H1 (cell line): ENCODE results near the gene EPHB1. TPM values are rescaled to one million over a fixed set of nuclear protein-coding genes. Genes with fewer than 3 reads are reported as not detected.

ENCODE experiments used
- CTCF ChIA-PET: fragments of 300-600 bp; sonication (Branson Sonifier 250); formaldehyde crosslinking; loops from one replicate; lab custom pipeline; 2021; ENCODE audit not compliant: partially characterized antibody; lab: Charles Lee
- POLR2A ChIA-PET: fragments of 300-600 bp; sonication (Branson Sonifier 250); formaldehyde crosslinking; loops from one replicate; lab custom pipeline; 2021; ENCODE audit warnings: inconsistent platforms; ENCODE audit not compliant: partially characterized antibody; lab: Charles Lee
- DNase-seq, 2 experiments: peaks; one replicate each; pipeline versions ENCODE4 v3.0.0 to v3.0.0-alpha.2; 2010 to 2022; ENCODE audit warnings: low spot score in 2 of 2, low read depth in 1 of 2, mixed read lengths in 1 of 2
- FAIRE-seq: peaks from 2 replicates; lab custom pipeline; 2011; peaks lifted over from hg19 to GRCh38; lab: Jason Lieb, UNC
- H2AFZ ChIP-seq: 2 replicates; pipeline ENCODE4 v1.8.1; 2012; ENCODE audit warnings: low read length, inconsistent platforms
- H2AK5ac ChIP-seq: 2 replicates; pipeline ENCODE4 v1.6.1; 2013; ENCODE audit warnings: low read depth, low read length
- H2BK120ac ChIP-seq: replicated peaks from 2 replicates; pipeline ENCODE3; 2013; ENCODE audit warnings: low read depth, low read length, inconsistent platforms
- H2BK12ac ChIP-seq: 2 replicates; pipeline ENCODE4 v1.6.1; 2013; ENCODE audit warnings: low read depth, low read length
- H2BK15ac ChIP-seq: 2 replicates; pipeline ENCODE4 v1.6.1; 2013; ENCODE audit warnings: low read length
- H2BK20ac ChIP-seq: 2 replicates; pipeline ENCODE4 v1.6.1; 2013; ENCODE audit warnings: low read length
- H2BK5ac ChIP-seq: 2 replicates; pipeline ENCODE4 v1.6.1; 2013; ENCODE audit warnings: low read depth, low read length
- H3K14ac ChIP-seq: 2 replicates; pipeline ENCODE4 v1.6.1; 2013; ENCODE audit warnings: inconsistent platforms; ENCODE audit not compliant: insufficient read length
- H3K18ac ChIP-seq: 2 replicates; pipeline ENCODE4 v1.6.1; 2013; ENCODE audit warnings: low read length; ENCODE audit errors: extremely low read depth
- H3K23ac ChIP-seq: 2 replicates; pipeline ENCODE4 v1.6.1; 2013; ENCODE audit warnings: inconsistent platforms; ENCODE audit not compliant: insufficient read length
- H3K23me2 ChIP-seq: 2 replicates; pipeline ENCODE4 v1.6.1; 2013; ENCODE audit warnings: low read depth, low read length
- H3K27ac ChIP-seq: 2 replicates; pipeline ENCODE4 v1.6.1; 2011; ENCODE audit warnings: low read depth, low read length, inconsistent platforms
- H3K27me3 ChIP-seq, 4 experiments: replicated peaks in 1 of 4; 1 replicate in 1 of 4; 2 replicates in 3 of 4; pipeline versions ENCODE4 v1.6.1 to v1.8.1; 2011 to 2013; ENCODE audit warnings: low read length in 3 of 4, mild to moderate bottlenecking in 3 of 4, inconsistent platforms in 2 of 4, mixed read lengths in 2 of 4, moderate library complexity in 1 of 4; ENCODE audit not compliant: control insufficient read depth in 3 of 4, insufficient read depth in 3 of 4; ENCODE audit errors: extremely low read depth in 1 of 4
- H3K36me3 ChIP-seq, 4 experiments: 2 replicates each; pipeline versions ENCODE4 v1.6.1 to v1.8.1; 2011 to 2013; ENCODE audit warnings: mild to moderate bottlenecking in 4 of 4, low read length in 3 of 4, moderate library complexity in 2 of 4, control low read depth in 1 of 4, inconsistent platforms in 1 of 4; ENCODE audit not compliant: insufficient read depth in 4 of 4, control insufficient read depth in 2 of 4
- H3K4ac ChIP-seq: replicated peaks from 2 replicates; pipeline ENCODE3; 2013; ENCODE audit warnings: low read length, low read depth, mixed read lengths, inconsistent platforms; ENCODE audit not compliant: insufficient read length
- H3K4me1 ChIP-seq, 4 experiments: replicated peaks in 1 of 4; 1 replicate in 1 of 4; 2 replicates in 3 of 4; pipeline versions ENCODE4 v1.6.1 to v1.8.1; 2011 to 2013; ENCODE audit warnings: low read length in 3 of 4, inconsistent platforms in 2 of 4, mixed read lengths in 1 of 4; ENCODE audit not compliant: insufficient read depth in 4 of 4, control insufficient read depth in 3 of 4
- H3K4me2 ChIP-seq, 2 experiments: 2 replicates each; pipeline versions ENCODE4 v1.6.1 to v1.8.1; 2011 to 2013; ENCODE audit warnings: low read depth in 2 of 2, low read length in 2 of 2, control low read depth in 1 of 2, inconsistent platforms in 1 of 2, mild to moderate bottlenecking in 1 of 2; ENCODE audit not compliant: insufficient read depth in 1 of 2
- H3K4me3 ChIP-seq, 4 experiments: fragments of 200-600, 300-600 bp in 1 of 4; sonication (generic), shearing (Covaris generic), sonication (Bioruptor Twin) in 1 of 4; 2 replicates each; pipeline versions ENCODE4 v1.5.1 to v1.8.1; 2011 to 2016; ENCODE audit warnings: low read length in 4 of 4, low read depth in 3 of 4, control low read depth in 2 of 4, inconsistent platforms in 2 of 4, mild to moderate bottlenecking in 2 of 4, mixed read lengths in 1 of 4, moderate library complexity in 1 of 4; ENCODE audit not compliant: insufficient read depth in 2 of 4; ENCODE audit errors: extremely low read depth in 1 of 4
- H3K56ac ChIP-seq: replicated peaks from 2 replicates; pipeline ENCODE3; 2013; ENCODE audit warnings: low read depth, mild to moderate bottlenecking, mixed read lengths, low read length, inconsistent platforms; ENCODE audit not compliant: insufficient read length
- H3K79me1 ChIP-seq: 2 replicates; pipeline ENCODE4 v1.6.1; 2013; ENCODE audit warnings: low read depth, low read length, control low read depth
- H3K79me2 ChIP-seq, 2 experiments: 2 replicates each; pipeline versions ENCODE4 v1.6.1 to v1.8.1; 2012 to 2013; ENCODE audit warnings: low read length in 2 of 2, mild to moderate bottlenecking in 2 of 2, inconsistent platforms in 1 of 2; ENCODE audit not compliant: insufficient read depth in 2 of 2, control insufficient read depth in 1 of 2
- H3K9ac ChIP-seq, 4 experiments: replicated peaks in 1 of 4; 1 replicate in 1 of 4; 2 replicates in 3 of 4; pipeline versions ENCODE4 v1.6.1 to v1.8.1; 2011 to 2013; ENCODE audit warnings: low read depth in 3 of 4, low read length in 3 of 4, control low read depth in 2 of 4, mild to moderate bottlenecking in 2 of 4, moderate library complexity in 2 of 4, inconsistent platforms in 1 of 4; ENCODE audit errors: extremely low read depth in 1 of 4
- H3K9me3 ChIP-seq, 2 experiments: 2 replicates each; pipeline versions ENCODE4 v1.6.1 to v1.8.1; 2012 to 2013; ENCODE audit warnings: mild to moderate bottlenecking in 2 of 2, moderate library complexity in 2 of 2, control low read depth in 1 of 2, inconsistent platforms in 1 of 2, low read depth in 1 of 2, low read length in 1 of 2, mixed read lengths in 1 of 2; ENCODE audit not compliant: insufficient read depth in 2 of 2
- H4K20me1 ChIP-seq, 2 experiments: replicated peaks in 1 of 2; 2 replicates each; pipeline versions ENCODE3 to v1.8.1; 2011 to 2013; ENCODE audit warnings: inconsistent platforms in 2 of 2, low read length in 2 of 2, mild to moderate bottlenecking in 1 of 2; ENCODE audit not compliant: insufficient read depth in 2 of 2, control insufficient read depth in 1 of 2
- H4K5ac ChIP-seq: 2 replicates; pipeline ENCODE4 v1.6.1; 2013; ENCODE audit warnings: low read length, low read depth, mixed read lengths, inconsistent platforms; ENCODE audit not compliant: insufficient read length
- H4K8ac ChIP-seq: 2 replicates; pipeline ENCODE4 v1.8.0; 2013; ENCODE audit warnings: mild to moderate bottlenecking, moderate library complexity, low read length, inconsistent platforms; ENCODE audit not compliant: insufficient read depth; ENCODE audit errors: extremely low read depth
- H4K91ac ChIP-seq: replicated peaks from 2 replicates; pipeline ENCODE3; 2013; ENCODE audit warnings: low read length, mixed read lengths, inconsistent platforms; ENCODE audit not compliant: insufficient read length
- CTBP2 ChIP-seq: IDR thresholded peaks from 2 replicates; pipeline ENCODE4 v1.7.0; 2011; ENCODE audit warnings: borderline replicate concordance, mild to moderate bottlenecking, moderate library complexity, mixed read lengths, low read length; ENCODE audit not compliant: insufficient read depth, insufficient read length
- FOSL1 ChIP-seq: IDR thresholded peaks from 2 replicates; pipeline ENCODE4 v1.6.1; 2011; ENCODE audit warnings: mild to moderate bottlenecking, low read depth, low read length, moderate library complexity; ENCODE audit not compliant: insufficient read depth
- KDM1A ChIP-seq: fragments of 200-600, 300-600 bp; sonication (generic); IDR thresholded peaks from 2 replicates; pipeline ENCODE4 v1.7.1; 2016; ENCODE audit warnings: mild to moderate bottlenecking, low read length, borderline replicate concordance
- NANOG ChIP-seq: IDR thresholded peaks from 2 replicates; pipeline ENCODE4 v1.6.1; 2011; ENCODE audit warnings: low read length, low read depth, mild to moderate bottlenecking, inconsistent platforms; ENCODE audit not compliant: insufficient read depth, poor library complexity, severe bottlenecking
- RAD21 ChIP-seq, 2 experiments: IDR thresholded peaks in 1 of 2; conservative IDR thresholded peaks in 1 of 2; 2 replicates each; pipeline ENCODE4 v1.6.1; 2011; ENCODE audit warnings: low read depth in 2 of 2, low read length in 2 of 2, improper control_type of control experiment in 1 of 2, inconsistent platforms in 1 of 2, mild to moderate bottlenecking in 1 of 2, moderate library complexity in 1 of 2
- RFX5 ChIP-seq: IDR thresholded peaks from 2 replicates; pipeline ENCODE4 v1.6.1; 2011; ENCODE audit warnings: low read depth, low read length, improper control_type of control experiment, borderline replicate concordance
- RNF2 ChIP-seq: fragments of 200-900, 300-1000 bp; sonication (generic); IDR thresholded peaks from 2 replicates; pipeline ENCODE4 v1.7.1; 2016; ENCODE audit warnings: borderline replicate concordance, low read depth, mild to moderate bottlenecking, antibody characterized with exemption, low read length; ENCODE audit not compliant: poor library complexity, severe bottlenecking; ENCODE audit errors: missing control alignments
- SIRT6 ChIP-seq: IDR thresholded peaks from one replicate; pipeline ENCODE4 v1.7.1; 2012; ENCODE audit warnings: low read length, inconsistent platforms
- SRF ChIP-seq: IDR thresholded peaks from 2 replicates; pipeline ENCODE4 v1.6.1; 2011; ENCODE audit warnings: mild to moderate bottlenecking, low read depth, low read length, moderate library complexity
- TAF7 ChIP-seq: optimal IDR thresholded peaks from 2 replicates; pipeline ENCODE3; 2011; ENCODE audit warnings: low read depth, mild to moderate bottlenecking, inconsistent platforms, low read length, moderate library complexity, borderline replicate concordance
- WGBS, 2 experiments: shearing (Covaris generic) in 1 of 2; methylation state at CpG; one replicate each; pipeline versions ENCODE4 v1.1.6 to v1.1.7; 2013 to 2015; ENCODE audit warnings: low lambda C conversion rate in 2 of 2, mixed read lengths in 2 of 2, inconsistent platforms in 1 of 2, low coverage in 1 of 2, missing lambda C conversion rate in 1 of 2; ENCODE audit not compliant: insufficient replicate concordance in 2 of 2, insufficient coverage in 1 of 2, insufficient read length in 1 of 2; ENCODE audit errors: extremely low coverage in 1 of 2, missing lambda C conversion rate in 1 of 2; 5-methylcytosine and 5-hydroxymethylcytosine counted together
- polyA plus RNA-seq, 7 experiments: library from polyadenylated mRNA; depleted of rRNA in 3 of 7; stranded (reverse) in 5 of 7; unstranded in 2 of 7; fragments of >200 nt in 5 of 7; fragments of 200-250 nt in 2 of 7; gene quantifications; 1 replicate in 5 of 7; 2 replicates in 1 of 7; 4 replicates in 1 of 7; pipeline versions ENCODE4 v1.2.1 to v1.2.3, GENCODE V29; 2011 to 2013; ENCODE audit warnings: missing spikeins in 2 of 7, mixed read lengths in 2 of 7
- total RNA-seq: library from RNA; stranded (reverse); fragmentation: NEBNext Ultra II Directional; extraction: Animal tissue kit (Norgen Biotek cat#: 25700); gene quantifications from 2 replicates; pipeline ENCODE4 v1.2.1, GENCODE V29; 2021
- TF ChIP-seq, protein P1 (sequence below): IDR thresholded peaks from 2 replicates; pipeline ENCODE4 v1.6.1; 2012; ENCODE audit warnings: low read length, inconsistent platforms

Gene EPHB1
- total and polyA plus RNA-seq, 2 of the 8 experiments (the other 6 are each of a cell fraction or from before 2014, with no cell fraction given), result 3.5 to 5.9 TPM

DNA sequence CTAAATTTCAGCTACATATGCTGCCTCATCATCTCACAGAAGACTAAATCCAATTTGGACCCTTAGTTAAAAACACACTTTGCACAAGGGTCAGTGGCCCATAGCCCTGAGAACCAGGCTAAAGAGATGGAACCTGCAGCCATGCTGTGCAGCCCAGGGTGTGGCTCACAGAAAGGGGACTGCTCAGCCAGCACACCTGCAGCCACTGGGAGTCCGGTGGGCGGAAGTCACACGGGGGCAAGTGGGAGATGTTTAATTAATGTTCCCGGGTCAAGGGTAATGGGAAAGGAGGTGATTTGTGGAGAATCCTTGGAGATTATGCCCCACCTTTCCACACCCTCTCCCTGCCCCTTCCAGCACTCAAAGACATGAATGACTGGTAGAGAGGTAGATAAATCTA is 467.4 kb downstream of the EPHB1 start:
- H3K4ac ChIP-seq, result no peak overlapping the region
- H3K4me2 ChIP-seq, result no peak overlapping the region
- no peaks in the 10 kb centered on the region for H3K36me3 ChIP-seq
- no peak overlapping the region for H4K91ac ChIP-seq
- no peak overlapping the region for H3K14ac ChIP-seq
- no peak overlapping the region for H3K27ac ChIP-seq
- no peak overlapping the region for H2AFZ ChIP-seq
- H3K27me3 ChIP-seq, result no peaks in the 10 kb centered on the region
- no peak overlapping the region for H3K23ac ChIP-seq
- peaks cover 2 to 15% (median 5%) of the 10 kb centered on the region in 4 experiments; a peak in 5 of 7 replicates for H3K4me1 ChIP-seq
- H2BK120ac ChIP-seq, result no peak overlapping the region
- no peaks in the 10 kb centered on the region for H3K23me2 ChIP-seq
- 89% methylated on average over 4 of the region's 4 CpGs; no CpG with 5 or more reads in 1 of the 2 experiments for WGBS, 2 experiments
- H2BK12ac ChIP-seq, result no peak overlapping the region
- no peak overlapping the region for H2AK5ac ChIP-seq
- DNase-seq, result no peak
- no peak overlapping the region for H3K4me3 ChIP-seq
- no peaks in the 10 kb centered on the region for H3K9me3 ChIP-seq
- H4K8ac ChIP-seq, result no peak overlapping the region
- H3K9ac ChIP-seq, result no peak overlapping the region
- no peak overlapping the region for H3K18ac ChIP-seq
- H3K56ac ChIP-seq, result no peak overlapping the region
- CTCF ChIA-PET, result interaction anchor here (0.6 kb wide), 1 partner anchor 1908 kb away, joined by 3 read pairs; no protein-coding TSS in a partner anchor
- no peak overlapping the region for H2BK15ac ChIP-seq
- no peak overlapping the region for H2BK20ac ChIP-seq
- POLR2A ChIA-PET, result no interaction called here
- no peak overlapping the region for H4K5ac ChIP-seq
- no peaks in the 10 kb centered on the region for H3K79me2 ChIP-seq
- H3K79me1 ChIP-seq, result no peaks in the 10 kb centered on the region
- no peak overlapping the region for H2BK5ac ChIP-seq
- FAIRE-seq, result no peak
- no peaks in the 10 kb centered on the region for H4K20me1 ChIP-seq
- TF ChIP-seq, protein P1, sequence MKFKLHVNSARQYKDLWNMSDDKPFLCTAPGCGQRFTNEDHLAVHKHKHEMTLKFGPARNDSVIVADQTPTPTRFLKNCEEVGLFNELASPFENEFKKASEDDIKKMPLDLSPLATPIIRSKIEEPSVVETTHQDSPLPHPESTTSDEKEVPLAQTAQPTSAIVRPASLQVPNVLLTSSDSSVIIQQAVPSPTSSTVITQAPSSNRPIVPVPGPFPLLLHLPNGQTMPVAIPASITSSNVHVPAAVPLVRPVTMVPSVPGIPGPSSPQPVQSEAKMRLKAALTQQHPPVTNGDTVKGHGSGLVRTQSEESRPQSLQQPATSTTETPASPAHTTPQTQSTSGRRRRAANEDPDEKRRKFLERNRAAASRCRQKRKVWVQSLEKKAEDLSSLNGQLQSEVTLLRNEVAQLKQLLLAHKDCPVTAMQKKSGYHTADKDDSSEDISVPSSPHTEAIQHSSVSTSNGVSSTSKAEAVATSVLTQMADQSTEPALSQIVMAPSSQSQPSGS, result no peak
- TF ChIP-seq SIRT6, result no peak
- no peak for TF ChIP-seq TAF7
- no peak for TF ChIP-seq KDM1A
- no peak for TF ChIP-seq SRF
- no peak for TF ChIP-seq CTBP2
- no peak for TF ChIP-seq FOSL1
- TF ChIP-seq RAD21 (IDR thresholded peaks at IDR 0.05 in 1 of 2, conservative IDR thresholded peaks at IDR 0.05 in 1 of 2; ENCODE audit: low read depth in 2 of 2, low read length in 2 of 2), result no peak
- no peak for TF ChIP-seq NANOG
- no peak for TF ChIP-seq RNF2
- no peak for TF ChIP-seq RFX5
